ENCODE measurements around the gene C10orf90.

Gene C10orf90

GRCh38 chr10:126674741-126675515 lies 4.4 kb upstream of the C10orf90 start:
- TF ChIP-seq CTCF (IDR thresholded peaks at IDR 0.05) = no peak
- Histone ChIP-seq H3K27ac (no peak overlapping the region), H3K4me3 (no peak overlapping the region)
- no peak for DNase-seq (ENCODE audit: low spot score)

GRCh38 chr10:126673565-126673964 lies 3.1 kb upstream of the C10orf90 start:
- Histone ChIP-seq H3K4me3 (no peak overlapping the region), H3K27ac (no peak overlapping the region)
- no peak for DNase-seq (ENCODE audit: low spot score)
- TF ChIP-seq CTCF (IDR thresholded peaks at IDR 0.05) = no peak

GRCh38 chr10:126671402-126671975 lies 996 bp upstream of the C10orf90 start:
- no peak for TF ChIP-seq CTCF (IDR thresholded peaks at IDR 0.05)
- no peak for DNase-seq (ENCODE audit: low spot score)
- Histone ChIP-seq H3K27ac (no peak overlapping the region), H3K4me3 (no peak overlapping the region)

- Histone ChIP-seq H3K4me3 (no peak overlapping the region), H3K27ac (no peak overlapping the region)
- no peak for TF ChIP-seq CTCF (IDR thresholded peaks at IDR 0.05)
- DNase-seq (ENCODE audit: low spot score) = no peak
Measured at GRCh38 chr10:126670895-126671261, 385 bp upstream of the C10orf90 start.

GRCh38 chr10:126669168-126669567 lies 1.3 kb downstream of the C10orf90 start:
- no peak overlapping the region for H3K27ac ChIP-seq
- no peak for DNase-seq (ENCODE audit: low spot score)
- no peak overlapping the region for H3K4me3 ChIP-seq
- TF ChIP-seq CTCF (IDR thresholded peaks at IDR 0.05) = no peak

- Histone ChIP-seq H3K27ac (no peak overlapping the region), H3K4me3 (no peak overlapping the region)
- DNase-seq (ENCODE audit: low spot score) = no peak
- TF ChIP-seq CTCF (IDR thresholded peaks at IDR 0.05) = no peak
Measured at GRCh38 chr10:126668505-126668904, 2.0 kb downstream of the C10orf90 start.

- TF ChIP-seq CTCF (IDR thresholded peaks at IDR 0.05) = no peak
- H3K27ac ChIP-seq = no peak overlapping the region
- H3K4me3 ChIP-seq = no peak overlapping the region
- DNase-seq (ENCODE audit: low spot score) = no peak
Measured at GRCh38 chr10:126667568-126667967, 2.9 kb downstream of the C10orf90 start.
